Activated naive CD8-positive, alpha-beta T cell treated with anti-CD3 and anti-CD28 coated beads, Interleukin-2, amount 50 U/mL, for 16 hours (primary cell): ENCODE data around the gene NHEJ1.

Experiments used
- DNase-seq: peaks from one replicate; pipeline ENCODE4 v3.0.0-alpha.2; 2020; ENCODE audit warnings: low read depth, low spot score

NHEJ1 gene

GRCh38 chr2:219167997-219168396, 7.4 kb upstream of the NHEJ1 start:
- no peak for DNase-seq

- no peak for DNase-seq
These were observed 4.7 kb upstream of the NHEJ1 start for GRCh38 chr2:219165058-219165911.

- no peak for DNase-seq
These were observed 2.5 kb upstream of the NHEJ1 start for GRCh38 chr2:219163156-219163555.

GRCh38 chr2:219161097-219161496, 482 bp upstream of the NHEJ1 start:
- no peak for DNase-seq

- DNase-seq = no peak
These were observed 837 bp downstream of the NHEJ1 start for GRCh38 chr2:219159771-219160185.

- DNase-seq = no peak
These were observed 2.0 kb downstream of the NHEJ1 start for GRCh38 chr2:219158586-219158985.

- DNase-seq = no peak
These were observed 2.6 kb downstream of the NHEJ1 start for GRCh38 chr2:219158025-219158424.

GRCh38 chr2:219157396-219157795, 3.2 kb downstream of the NHEJ1 start:
- no peak for DNase-seq

GRCh38 chr2:219155054-219155644, 5.5 kb downstream of the NHEJ1 start:
- no peak for DNase-seq

- DNase-seq = no peak
These were observed 10.9 kb downstream of the NHEJ1 start for GRCh38 chr2:219149667-219150066.

GRCh38 chr2:219142329-219142728, 18.3 kb downstream of the NHEJ1 start:
- DNase-seq = no peak

GRCh38 chr2:219140722-219141121, 19.9 kb downstream of the NHEJ1 start:
- DNase-seq = no peak

- DNase-seq = no peak
These were observed 26.6 kb downstream of the NHEJ1 start for GRCh38 chr2:219133976-219134375.

GRCh38 chr2:219131744-219132143, 28.9 kb downstream of the NHEJ1 start:
- no peak for DNase-seq

GRCh38 chr2:219131327-219131726, 29.3 kb downstream of the NHEJ1 start:
- no peak for DNase-seq

GRCh38 chr2:219129589-219129988, 31.0 kb downstream of the NHEJ1 start:
- no peak for DNase-seq

GRCh38 chr2:219128396-219128795, 32.2 kb downstream of the NHEJ1 start:
- no peak for DNase-seq

- DNase-seq = no peak
These were observed 33.5 kb downstream of the NHEJ1 start for GRCh38 chr2:219127037-219127635.

GRCh38 chr2:219126555-219126954, 34.1 kb downstream of the NHEJ1 start:
- no peak for DNase-seq

- DNase-seq = no peak
These were observed 34.7 kb downstream of the NHEJ1 start for GRCh38 chr2:219125886-219126270.

GRCh38 chr2:219125225-219125885, 35.3 kb downstream of the NHEJ1 start:
- DNase-seq = no peak

GRCh38 chr2:219124381-219125110, 36.1 kb downstream of the NHEJ1 start:
- no peak for DNase-seq
